Spleen (tissue), 7 donors: Measurements from ENCODE around the gene KMT2E.

Source experiments
- POLR2AphosphoS5 ChIP-seq, 3 donors: sonication (generic); formaldehyde crosslinking; IDR thresholded peaks; one replicate each; pipeline ENCODE4 v1.5.1; 2017; ENCODE audit warnings: antibody characterized with exemption in 3 of 3
- TF ChIP-seq, protein P1 (sequence below), 11 experiments: fragments of 200-600 bp in 7 of 11; fragments of 450-650 bp in 4 of 11; sonication (generic) in 4 of 11; IDR thresholded peaks in 8 of 11; conservative IDR thresholded peaks in 3 of 11; 1 replicate in 7 of 11; 2 replicates in 4 of 11; pipeline versions ENCODE4 v1.4.0 to v1.8.0; 2016 to 2021; ENCODE audit warnings: antibody characterized with exemption in 11 of 11, inconsistent platforms in 4 of 11, mild to moderate bottlenecking in 1 of 11
- donor health status: DM: no; HTN: no; CAD: no; lungs with moderate emphysema.
- donor health status: DM: no; HTN: no; CAD: no.
- donor health status: DM: no; HTN: no; CAD: no.

DNA sequence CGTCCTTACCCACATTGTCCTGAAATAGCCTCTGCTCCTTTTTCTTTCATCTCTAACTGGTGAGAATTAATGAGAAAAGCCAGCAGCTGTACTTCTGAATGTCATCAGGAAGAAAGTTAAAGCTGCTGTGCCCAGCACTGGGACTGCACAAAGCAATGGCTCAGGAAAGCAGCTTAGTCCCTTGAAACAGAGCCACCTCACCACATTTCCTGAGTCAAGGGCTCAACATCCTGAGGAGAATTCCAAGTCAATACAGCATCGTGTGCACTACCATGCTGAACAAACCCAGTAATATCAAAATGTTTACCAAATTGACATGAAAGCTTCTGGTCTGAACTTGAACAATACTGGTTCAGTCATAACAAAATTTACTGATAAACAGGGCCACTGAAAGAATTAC, 140.1 kb downstream of the KMT2E start:
- TF ChIP-seq, protein P1, sequence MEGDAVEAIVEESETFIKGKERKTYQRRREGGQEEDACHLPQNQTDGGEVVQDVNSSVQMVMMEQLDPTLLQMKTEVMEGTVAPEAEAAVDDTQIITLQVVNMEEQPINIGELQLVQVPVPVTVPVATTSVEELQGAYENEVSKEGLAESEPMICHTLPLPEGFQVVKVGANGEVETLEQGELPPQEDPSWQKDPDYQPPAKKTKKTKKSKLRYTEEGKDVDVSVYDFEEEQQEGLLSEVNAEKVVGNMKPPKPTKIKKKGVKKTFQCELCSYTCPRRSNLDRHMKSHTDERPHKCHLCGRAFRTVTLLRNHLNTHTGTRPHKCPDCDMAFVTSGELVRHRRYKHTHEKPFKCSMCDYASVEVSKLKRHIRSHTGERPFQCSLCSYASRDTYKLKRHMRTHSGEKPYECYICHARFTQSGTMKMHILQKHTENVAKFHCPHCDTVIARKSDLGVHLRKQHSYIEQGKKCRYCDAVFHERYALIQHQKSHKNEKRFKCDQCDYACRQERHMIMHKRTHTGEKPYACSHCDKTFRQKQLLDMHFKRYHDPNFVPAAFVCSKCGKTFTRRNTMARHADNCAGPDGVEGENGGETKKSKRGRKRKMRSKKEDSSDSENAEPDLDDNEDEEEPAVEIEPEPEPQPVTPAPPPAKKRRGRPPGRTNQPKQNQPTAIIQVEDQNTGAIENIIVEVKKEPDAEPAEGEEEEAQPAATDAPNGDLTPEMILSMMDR (IDR thresholded peaks at IDR 0.05 in 8 of 11, conservative IDR thresholded peaks at IDR 0.05 in 3 of 11): no peak
- peak in 1 of 3 donors; percentile 10 for TF ChIP-seq POLR2AphosphoS5 (IDR thresholded peaks at IDR 0.05)
